ENCODE measurements around the gene DIP2A.
"Not testable (repeated sequence)": the region's sequence is repeated elsewhere in the genome, so short reads cannot be mapped to it uniquely, and the experiment has no call there.

Gene DIP2A

DNA sequence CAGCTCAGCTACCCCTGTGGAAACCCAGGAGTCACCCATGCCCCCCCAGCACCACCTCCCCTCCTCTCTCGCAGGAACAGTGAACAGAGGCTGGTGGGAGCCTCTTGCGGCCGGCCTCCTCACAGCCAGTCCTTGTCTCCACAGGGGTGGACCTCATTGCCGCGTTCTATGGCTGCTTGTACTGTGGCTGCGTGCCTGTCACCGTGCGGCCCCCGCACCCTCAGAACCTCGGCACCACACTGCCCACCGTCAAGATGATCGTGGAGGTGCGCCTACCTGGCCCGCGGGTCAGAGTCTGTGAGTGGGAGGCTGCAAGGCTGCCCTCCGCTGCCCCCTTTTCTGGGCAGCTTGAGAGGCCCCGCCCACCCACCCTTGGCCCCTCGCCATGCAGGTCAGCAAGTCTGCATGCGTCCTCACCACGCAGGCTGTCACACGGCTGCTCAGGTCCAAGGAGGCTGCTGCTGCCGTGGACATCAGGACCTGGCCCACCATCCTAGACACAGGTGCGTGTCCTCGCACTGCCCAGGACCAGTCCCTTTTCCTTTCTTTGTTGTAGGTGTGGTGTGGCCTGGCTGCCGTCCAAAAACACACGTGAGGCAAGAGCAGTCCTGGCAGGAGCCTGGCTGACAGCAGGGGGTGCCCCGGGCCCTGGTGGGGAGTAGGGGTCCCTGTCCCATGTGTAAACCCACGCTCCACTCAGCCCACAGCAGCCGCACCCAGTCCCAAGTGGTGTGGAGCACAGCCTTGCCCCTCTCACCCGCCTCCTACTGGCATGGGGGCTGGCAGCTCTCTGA is 95.9 kb downstream of the DIP2A start:
- in situ Hi-C loops (cut with MboI; ENCODE audit: low sequenced_read_pairs), result no loop called here

GRCh38 chr21:46555225-46555617 is 96.5 kb downstream of the DIP2A start:
- in situ Hi-C loops (cut with MboI; ENCODE audit: low sequenced_read_pairs), result no loop called here

DNA sequence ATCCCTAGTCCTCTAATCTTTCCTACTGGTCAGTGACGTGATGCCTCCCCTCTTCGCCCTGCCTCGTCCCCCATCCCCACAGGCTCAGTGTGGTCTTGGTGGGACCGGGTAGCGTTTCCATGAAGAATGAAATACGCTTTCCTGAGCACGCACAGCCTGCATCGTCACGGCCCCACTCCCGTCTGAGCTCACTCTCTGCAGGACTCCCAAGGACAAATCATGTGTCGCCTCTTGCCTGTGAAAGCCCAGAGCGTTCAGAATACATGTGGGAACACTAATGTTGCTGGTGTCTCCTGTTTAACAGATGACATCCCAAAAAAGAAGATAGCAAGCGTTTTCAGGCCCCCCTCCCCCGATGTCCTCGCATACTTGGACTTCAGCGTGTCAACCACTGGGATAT is 97.0 kb downstream of the DIP2A start:
- in situ Hi-C loops (cut with MboI; ENCODE audit: low sequenced_read_pairs), result no loop called here

DNA sequence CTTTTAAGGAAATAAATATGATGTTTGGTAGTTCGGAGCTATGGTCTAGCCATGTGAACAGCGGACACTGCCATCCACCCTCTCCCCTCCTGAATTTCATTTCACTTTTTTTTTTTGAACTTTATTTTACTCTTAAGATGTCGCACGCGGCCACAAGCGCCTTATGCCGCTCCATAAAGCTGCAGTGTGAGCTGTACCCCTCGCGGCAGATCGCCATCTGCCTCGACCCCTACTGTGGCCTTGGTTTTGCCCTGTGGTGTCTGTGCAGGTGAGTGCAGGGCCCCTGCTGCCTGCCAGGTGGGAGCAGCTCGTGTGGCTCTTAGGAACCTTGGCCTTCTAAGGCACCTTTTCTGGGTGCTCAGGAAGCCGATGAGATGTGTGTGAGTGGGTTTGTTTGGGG is 98.1 kb downstream of the DIP2A start:
- in situ Hi-C loops (cut with MboI; ENCODE audit: low sequenced_read_pairs), result no loop called here

GRCh38 chr21:46557469-46557868 is 98.8 kb downstream of the DIP2A start:
- in situ Hi-C loops (cut with MboI; ENCODE audit: low sequenced_read_pairs), result no loop called here

- in situ Hi-C loops (cut with MboI; ENCODE audit: low sequenced_read_pairs), result no loop called here
Measured at GRCh38 chr21:46557919-46558392, 99.3 kb downstream of the DIP2A start.

DNA sequence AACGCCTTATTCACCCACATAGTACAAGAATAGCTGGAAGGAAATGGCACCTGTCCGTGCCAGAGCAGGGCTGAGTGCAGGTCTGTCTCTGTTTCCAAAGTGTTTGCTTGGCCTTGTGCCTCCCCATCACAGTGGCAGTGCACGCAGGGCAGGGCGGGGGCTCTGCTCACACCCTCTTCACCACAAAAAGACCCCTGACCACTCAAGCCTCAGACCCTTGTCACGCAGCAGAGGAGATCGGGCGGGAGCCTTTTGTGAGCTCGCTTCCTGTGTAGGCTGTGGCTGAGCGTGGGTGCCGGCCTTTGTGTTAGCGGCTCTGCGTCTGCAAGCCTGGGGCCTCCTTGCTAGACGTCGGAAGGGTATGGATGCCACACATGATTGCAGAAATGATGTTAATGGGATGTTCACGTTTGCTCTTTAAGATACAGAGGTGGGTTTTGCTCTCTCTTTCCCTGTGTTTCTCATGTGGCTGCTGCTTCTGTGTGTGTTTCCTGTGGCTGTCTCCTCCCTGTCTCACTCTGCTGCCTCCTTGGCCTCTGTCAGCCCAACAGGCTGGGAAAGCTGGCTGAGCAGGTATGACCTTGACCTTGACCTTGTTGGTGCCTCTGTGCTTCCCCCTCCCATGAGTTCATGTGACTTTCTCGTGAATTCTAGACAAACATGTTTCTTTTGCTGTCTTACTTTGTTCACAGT is 100.7 kb downstream of the DIP2A start:
- in situ Hi-C loops (cut with MboI; ENCODE audit: low sequenced_read_pairs), result no loop called here

DNA sequence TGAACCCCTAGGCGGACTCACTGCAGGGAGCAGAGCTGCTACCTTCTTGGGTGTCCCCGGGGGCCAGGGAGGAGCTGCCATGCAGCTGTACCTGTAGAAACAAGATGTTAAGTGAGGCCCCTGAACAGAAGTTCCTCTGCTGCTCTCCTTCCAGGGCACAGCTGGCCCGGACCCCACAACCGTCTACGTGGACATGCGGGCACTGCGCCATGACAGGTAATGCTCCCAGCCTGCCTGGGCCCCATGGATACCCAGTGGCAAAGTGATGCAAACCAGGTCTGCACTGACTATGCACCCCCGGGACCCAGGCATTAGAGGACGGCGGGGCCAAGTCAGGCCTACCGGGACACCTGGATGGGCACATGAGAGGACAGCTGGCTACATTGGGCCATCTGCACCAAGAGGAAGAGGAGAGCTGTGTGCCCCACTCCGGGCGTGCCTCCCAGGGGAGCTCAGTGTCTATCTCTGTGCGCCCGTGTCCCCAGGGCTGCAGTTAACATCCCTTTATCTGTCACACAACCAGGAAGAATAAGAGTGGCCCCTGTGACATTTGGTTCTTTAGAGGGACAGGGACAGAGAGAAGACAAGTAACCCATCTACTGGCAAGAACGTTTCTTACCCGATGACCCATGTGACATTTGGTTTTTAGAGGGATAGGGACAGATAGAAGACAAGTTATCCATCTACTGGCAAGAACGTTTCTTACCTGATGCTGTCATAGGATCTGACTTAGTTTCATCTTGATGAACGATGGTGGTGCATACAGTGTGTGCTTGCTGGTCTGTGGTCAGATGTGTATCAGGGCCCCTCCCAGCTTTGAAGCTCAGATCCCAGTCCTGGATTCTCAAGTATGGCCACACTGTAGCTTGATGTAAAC is 102.1 kb downstream of the DIP2A start:
- in situ Hi-C loops (cut with MboI; ENCODE audit: low sequenced_read_pairs), result no loop called here

DNA sequence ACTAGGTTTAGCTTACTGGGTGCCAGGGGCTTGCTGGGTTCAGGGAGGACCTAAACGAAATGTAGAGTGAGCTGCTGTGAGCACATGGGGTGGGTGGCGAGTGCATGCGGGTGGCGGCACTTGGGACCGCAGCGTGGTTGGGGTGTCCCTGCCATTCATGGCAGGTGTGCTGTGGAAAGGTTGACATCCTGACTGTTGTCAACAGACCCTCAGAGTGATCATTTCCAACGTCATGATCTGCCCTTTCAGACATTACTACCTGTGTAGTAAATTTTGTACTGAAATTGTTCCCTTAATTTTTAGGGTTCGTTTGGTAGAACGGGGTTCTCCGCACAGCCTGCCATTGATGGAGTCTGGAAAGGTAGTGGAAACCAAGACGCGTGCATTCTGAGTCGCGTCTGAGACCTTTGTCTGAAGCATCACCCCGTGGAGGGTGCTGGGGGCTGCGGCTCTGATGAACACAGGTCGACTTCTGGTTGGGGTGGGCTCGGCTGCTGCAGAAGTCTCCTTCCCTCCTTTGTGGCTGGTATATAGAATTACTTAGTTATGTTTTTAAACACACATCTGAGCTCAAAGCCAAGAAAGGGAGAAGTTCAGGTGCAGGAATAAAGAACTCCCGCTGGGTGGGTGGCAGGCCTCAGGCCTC is 102.9 kb downstream of the DIP2A start:
- in situ Hi-C loops (cut with MboI; ENCODE audit: low sequenced_read_pairs), result no loop called here

GRCh38 chr21:46562472-46562871 is 103.8 kb downstream of the DIP2A start:
- in situ Hi-C loops (cut with MboI; ENCODE audit: low sequenced_read_pairs), result no loop called here

DNA sequence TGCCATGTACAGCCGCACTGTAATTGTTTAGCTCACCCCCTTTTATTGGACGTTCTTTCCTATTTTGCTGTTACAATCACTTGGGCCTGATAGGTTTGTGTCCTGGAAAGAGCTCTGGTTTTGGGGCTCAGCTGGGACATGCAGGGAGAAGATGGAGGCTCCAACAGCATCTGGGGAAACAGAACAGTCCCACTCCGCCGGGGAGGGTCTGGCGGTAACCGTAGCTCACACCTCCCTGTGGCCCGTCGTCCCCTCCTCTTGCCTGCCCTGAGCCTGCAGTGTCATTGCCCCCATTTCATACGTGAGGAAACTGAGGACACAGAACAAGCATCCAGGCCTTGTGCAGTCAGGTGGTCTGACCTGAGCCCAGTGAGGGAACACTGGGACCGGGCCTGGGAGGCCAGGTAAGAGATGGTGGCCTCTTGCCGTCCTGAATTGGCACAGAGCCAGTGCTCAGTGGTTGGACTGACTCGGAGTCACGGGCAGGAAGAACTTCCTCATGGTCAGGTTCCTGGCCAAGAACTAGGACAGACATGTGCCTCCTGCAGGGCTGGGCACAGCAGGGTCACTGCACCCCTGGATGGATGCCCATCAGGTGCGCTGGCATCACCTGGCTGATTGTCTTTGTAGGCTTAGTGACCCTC is 104.4 kb downstream of the DIP2A start:
- in situ Hi-C loops (cut with MboI; ENCODE audit: low sequenced_read_pairs), result no loop called here

GRCh38 chr21:46564391-46564790 is 105.7 kb downstream of the DIP2A start:
- in situ Hi-C loops (cut with MboI; ENCODE audit: low sequenced_read_pairs), result no loop called here

DNA sequence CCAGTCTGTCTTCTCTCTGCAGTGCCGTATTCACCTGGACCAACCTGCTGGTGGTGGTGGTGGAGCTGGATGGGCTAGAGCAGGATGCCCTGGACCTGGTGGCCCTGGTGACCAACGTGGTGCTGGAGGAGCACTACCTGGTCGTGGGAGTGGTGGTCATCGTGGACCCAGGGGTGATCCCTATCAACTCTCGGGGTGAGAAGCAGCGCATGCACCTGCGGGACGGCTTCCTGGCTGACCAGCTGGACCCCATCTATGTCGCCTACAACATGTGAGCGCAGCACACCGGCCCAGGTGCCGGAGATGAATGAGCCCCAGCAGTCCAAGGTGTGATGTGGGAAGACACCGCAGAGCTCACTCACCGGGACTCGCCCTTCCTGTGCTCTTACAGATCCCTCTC is 108.7 kb downstream of the DIP2A start:
- in situ Hi-C loops (cut with MboI; ENCODE audit: low sequenced_read_pairs), result no loop called here

DNA sequence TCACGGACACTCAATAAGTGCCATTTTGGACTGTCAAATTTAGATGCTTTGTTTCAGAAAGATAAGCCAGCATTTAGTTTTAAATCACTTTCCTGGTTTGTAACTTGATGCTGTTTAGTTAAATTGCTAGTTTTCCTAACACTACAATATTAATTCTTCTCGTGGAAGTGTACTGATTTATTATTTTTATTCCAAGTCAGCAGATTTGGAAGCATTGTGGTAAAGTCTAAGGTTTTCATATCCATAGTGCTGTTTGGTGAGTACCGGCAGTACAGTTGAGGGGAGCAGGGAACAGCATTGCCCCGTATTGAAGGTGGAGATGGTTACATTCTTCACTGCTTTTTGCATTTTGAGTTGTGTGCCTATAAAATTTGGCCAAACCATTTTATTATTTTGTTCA is 109.9 kb downstream of the DIP2A start:
- in situ Hi-C loops (cut with MboI; ENCODE audit: low sequenced_read_pairs), result no loop called here

DNA sequence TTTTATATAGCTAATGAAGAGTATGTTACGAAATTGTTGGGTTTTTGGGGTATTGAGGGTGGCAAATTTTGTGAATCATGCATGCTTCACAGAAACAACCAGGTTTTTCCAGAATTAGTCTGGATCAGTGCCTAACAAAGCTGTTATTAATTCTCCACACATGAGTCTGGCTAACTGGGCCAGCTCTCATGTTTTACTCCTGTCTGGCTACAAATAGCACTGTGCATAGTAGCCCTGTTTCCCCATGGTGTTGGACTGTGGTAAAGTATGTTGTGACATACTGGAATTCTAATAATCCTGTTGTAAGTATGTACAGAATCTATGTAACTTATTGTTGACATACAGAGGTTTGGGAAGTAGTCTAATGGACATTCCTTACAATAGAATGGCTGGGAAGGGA is 110.4 kb downstream of the DIP2A start:
- in situ Hi-C loops (cut with MboI; ENCODE audit: low sequenced_read_pairs), result no loop called here

DNA sequence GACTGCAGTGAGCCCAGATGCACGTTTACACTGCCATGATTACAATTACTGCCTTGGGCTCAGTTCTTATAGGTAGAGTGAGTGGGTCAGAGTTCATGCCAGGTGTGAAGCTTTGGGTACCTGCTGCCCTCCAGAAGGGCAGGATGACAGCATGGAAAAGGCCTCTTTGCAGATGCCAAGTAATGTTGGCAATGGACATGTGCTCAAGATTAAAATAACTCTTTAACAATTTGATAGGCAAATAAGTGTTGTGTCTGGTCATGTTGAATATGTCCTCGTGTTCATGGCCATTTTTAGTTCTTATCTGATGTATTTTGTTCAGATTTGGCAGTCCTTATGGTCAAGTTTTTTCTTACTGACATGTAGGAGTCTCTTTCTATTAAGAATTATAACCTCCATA is 111.4 kb downstream of the DIP2A start:
- in situ Hi-C loops (cut with MboI; ENCODE audit: low sequenced_read_pairs), result no loop called here

DNA sequence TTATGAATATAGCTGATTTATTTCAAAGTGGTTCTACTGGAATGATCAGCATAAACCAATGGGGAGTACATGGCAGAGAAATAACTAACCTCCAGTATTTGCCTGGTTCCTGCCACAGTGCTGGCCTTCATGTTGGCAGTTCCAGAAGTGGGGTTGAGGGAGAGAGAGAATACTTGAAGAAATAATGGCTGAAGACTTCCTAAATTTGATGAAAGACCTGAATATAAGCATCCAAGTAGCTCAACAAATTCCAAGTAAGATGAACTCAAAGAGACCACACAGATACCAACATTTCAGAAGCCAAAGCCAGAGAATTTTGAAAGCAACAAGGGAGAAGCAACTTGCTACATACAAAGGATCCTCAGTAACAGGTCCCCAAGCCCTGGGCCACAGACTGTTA is 111.9 kb downstream of the DIP2A start:
- in situ Hi-C loops (cut with MboI; ENCODE audit: low sequenced_read_pairs), result no loop called here

- in situ Hi-C loops (cut with MboI; ENCODE audit: low sequenced_read_pairs), result no loop called here
Measured at GRCh38 chr21:46572850-46573249, 114.2 kb downstream of the DIP2A start.

DNA sequence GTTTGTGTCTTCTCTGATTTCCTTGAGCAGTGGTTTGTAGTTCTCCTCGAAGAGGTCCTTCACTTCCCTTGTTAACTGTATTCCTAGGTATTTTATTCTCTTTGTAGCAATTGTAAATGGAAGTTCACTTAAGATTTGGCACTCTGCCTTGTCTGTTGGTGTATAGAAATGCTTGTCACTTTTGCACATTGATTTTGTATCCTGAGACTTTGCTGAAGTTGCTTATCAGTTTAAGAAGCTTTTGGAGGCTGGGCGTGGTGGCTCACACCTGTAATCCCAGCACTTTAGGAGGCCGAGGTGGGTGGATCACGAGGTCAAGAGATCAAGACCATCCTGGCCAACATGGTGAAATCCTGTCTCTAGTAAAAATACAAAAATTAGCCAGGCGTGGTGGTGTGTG is 119.1 kb downstream of the DIP2A start:
- in situ Hi-C loops (cut with MboI; ENCODE audit: low sequenced_read_pairs), result not testable (repeated sequence)

GRCh38 chr21:46579394-46579793 is 120.7 kb downstream of the DIP2A start:
- in situ Hi-C loops (cut with MboI; ENCODE audit: low sequenced_read_pairs), result not testable (repeated sequence)

All from HL-60/S4 treated with phorbol 12-myristate 13-acetate at 8.2 ng/mL for 4 days and 3 days (cell line).